H1 (cell line): Measurements from ENCODE around the gene B4GALT5. TPM values are rescaled to one million over a fixed set of nuclear protein-coding genes. Genes with fewer than 3 reads are reported as not detected.

Experiments used
- CTCF ChIA-PET: fragments of 300-600 bp; sonication (Branson Sonifier 250); formaldehyde crosslinking; loops from one replicate; lab custom pipeline; 2021; ENCODE audit not compliant: partially characterized antibody; lab: Charles Lee
- POLR2A ChIA-PET: fragments of 300-600 bp; sonication (Branson Sonifier 250); formaldehyde crosslinking; loops from one replicate; lab custom pipeline; 2021; ENCODE audit warnings: inconsistent platforms; ENCODE audit not compliant: partially characterized antibody; lab: Charles Lee
- DNase-seq, 2 experiments: peaks; one replicate each; pipeline versions ENCODE4 v3.0.0 to v3.0.0-alpha.2; 2010 to 2022; ENCODE audit warnings: low spot score in 2 of 2, low read depth in 1 of 2, mixed read lengths in 1 of 2
- FAIRE-seq: peaks from 2 replicates; lab custom pipeline; 2011; peaks lifted over from hg19 to GRCh38; lab: Jason Lieb, UNC
- H2AFZ ChIP-seq: 2 replicates; pipeline ENCODE4 v1.8.1; 2012; ENCODE audit warnings: low read length, inconsistent platforms
- H2AK5ac ChIP-seq: 2 replicates; pipeline ENCODE4 v1.6.1; 2013; ENCODE audit warnings: low read depth, low read length
- H2BK120ac ChIP-seq: replicated peaks from 2 replicates; pipeline ENCODE3; 2013; ENCODE audit warnings: low read depth, low read length, inconsistent platforms
- H2BK12ac ChIP-seq: 2 replicates; pipeline ENCODE4 v1.6.1; 2013; ENCODE audit warnings: low read depth, low read length
- H2BK15ac ChIP-seq: 2 replicates; pipeline ENCODE4 v1.6.1; 2013; ENCODE audit warnings: low read length
- H2BK20ac ChIP-seq: 2 replicates; pipeline ENCODE4 v1.6.1; 2013; ENCODE audit warnings: low read length
- H2BK5ac ChIP-seq: 2 replicates; pipeline ENCODE4 v1.6.1; 2013; ENCODE audit warnings: low read depth, low read length
- H3K14ac ChIP-seq: 2 replicates; pipeline ENCODE4 v1.6.1; 2013; ENCODE audit warnings: inconsistent platforms; ENCODE audit not compliant: insufficient read length
- H3K18ac ChIP-seq: 2 replicates; pipeline ENCODE4 v1.6.1; 2013; ENCODE audit warnings: low read length; ENCODE audit errors: extremely low read depth
- H3K23ac ChIP-seq: 2 replicates; pipeline ENCODE4 v1.6.1; 2013; ENCODE audit warnings: inconsistent platforms; ENCODE audit not compliant: insufficient read length
- H3K23me2 ChIP-seq: 2 replicates; pipeline ENCODE4 v1.6.1; 2013; ENCODE audit warnings: low read depth, low read length
- H3K27ac ChIP-seq: 2 replicates; pipeline ENCODE4 v1.6.1; 2011; ENCODE audit warnings: low read depth, low read length, inconsistent platforms
- H3K27me3 ChIP-seq, 4 experiments: replicated peaks in 1 of 4; 1 replicate in 1 of 4; 2 replicates in 3 of 4; pipeline versions ENCODE4 v1.6.1 to v1.8.1; 2011 to 2013; ENCODE audit warnings: low read length in 3 of 4, mild to moderate bottlenecking in 3 of 4, inconsistent platforms in 2 of 4, mixed read lengths in 2 of 4, moderate library complexity in 1 of 4; ENCODE audit not compliant: control insufficient read depth in 3 of 4, insufficient read depth in 3 of 4; ENCODE audit errors: extremely low read depth in 1 of 4
- H3K36me3 ChIP-seq, 4 experiments: 2 replicates each; pipeline versions ENCODE4 v1.6.1 to v1.8.1; 2011 to 2013; ENCODE audit warnings: mild to moderate bottlenecking in 4 of 4, low read length in 3 of 4, moderate library complexity in 2 of 4, control low read depth in 1 of 4, inconsistent platforms in 1 of 4; ENCODE audit not compliant: insufficient read depth in 4 of 4, control insufficient read depth in 2 of 4
- H3K4ac ChIP-seq: replicated peaks from 2 replicates; pipeline ENCODE3; 2013; ENCODE audit warnings: low read length, low read depth, mixed read lengths, inconsistent platforms; ENCODE audit not compliant: insufficient read length
- H3K4me1 ChIP-seq, 4 experiments: replicated peaks in 1 of 4; 1 replicate in 1 of 4; 2 replicates in 3 of 4; pipeline versions ENCODE4 v1.6.1 to v1.8.1; 2011 to 2013; ENCODE audit warnings: low read length in 3 of 4, inconsistent platforms in 2 of 4, mixed read lengths in 1 of 4; ENCODE audit not compliant: insufficient read depth in 4 of 4, control insufficient read depth in 3 of 4
- H3K4me2 ChIP-seq, 2 experiments: 2 replicates each; pipeline versions ENCODE4 v1.6.1 to v1.8.1; 2011 to 2013; ENCODE audit warnings: low read depth in 2 of 2, low read length in 2 of 2, control low read depth in 1 of 2, inconsistent platforms in 1 of 2, mild to moderate bottlenecking in 1 of 2; ENCODE audit not compliant: insufficient read depth in 1 of 2
- H3K4me3 ChIP-seq, 4 experiments: fragments of 200-600, 300-600 bp in 1 of 4; sonication (generic), shearing (Covaris generic), sonication (Bioruptor Twin) in 1 of 4; 2 replicates each; pipeline versions ENCODE4 v1.5.1 to v1.8.1; 2011 to 2016; ENCODE audit warnings: low read length in 4 of 4, low read depth in 3 of 4, control low read depth in 2 of 4, inconsistent platforms in 2 of 4, mild to moderate bottlenecking in 2 of 4, mixed read lengths in 1 of 4, moderate library complexity in 1 of 4; ENCODE audit not compliant: insufficient read depth in 2 of 4; ENCODE audit errors: extremely low read depth in 1 of 4
- H3K56ac ChIP-seq: replicated peaks from 2 replicates; pipeline ENCODE3; 2013; ENCODE audit warnings: low read depth, mild to moderate bottlenecking, mixed read lengths, low read length, inconsistent platforms; ENCODE audit not compliant: insufficient read length
- H3K79me1 ChIP-seq: 2 replicates; pipeline ENCODE4 v1.6.1; 2013; ENCODE audit warnings: low read depth, low read length, control low read depth
- H3K79me2 ChIP-seq, 2 experiments: 2 replicates each; pipeline versions ENCODE4 v1.6.1 to v1.8.1; 2012 to 2013; ENCODE audit warnings: low read length in 2 of 2, mild to moderate bottlenecking in 2 of 2, inconsistent platforms in 1 of 2; ENCODE audit not compliant: insufficient read depth in 2 of 2, control insufficient read depth in 1 of 2
- H3K9ac ChIP-seq, 4 experiments: replicated peaks in 1 of 4; 1 replicate in 1 of 4; 2 replicates in 3 of 4; pipeline versions ENCODE4 v1.6.1 to v1.8.1; 2011 to 2013; ENCODE audit warnings: low read depth in 3 of 4, low read length in 3 of 4, control low read depth in 2 of 4, mild to moderate bottlenecking in 2 of 4, moderate library complexity in 2 of 4, inconsistent platforms in 1 of 4; ENCODE audit errors: extremely low read depth in 1 of 4
- H3K9me3 ChIP-seq, 2 experiments: 2 replicates each; pipeline versions ENCODE4 v1.6.1 to v1.8.1; 2012 to 2013; ENCODE audit warnings: mild to moderate bottlenecking in 2 of 2, moderate library complexity in 2 of 2, control low read depth in 1 of 2, inconsistent platforms in 1 of 2, low read depth in 1 of 2, low read length in 1 of 2, mixed read lengths in 1 of 2; ENCODE audit not compliant: insufficient read depth in 2 of 2
- H4K20me1 ChIP-seq, 2 experiments: replicated peaks in 1 of 2; 2 replicates each; pipeline versions ENCODE3 to v1.8.1; 2011 to 2013; ENCODE audit warnings: inconsistent platforms in 2 of 2, low read length in 2 of 2, mild to moderate bottlenecking in 1 of 2; ENCODE audit not compliant: insufficient read depth in 2 of 2, control insufficient read depth in 1 of 2
- H4K5ac ChIP-seq: 2 replicates; pipeline ENCODE4 v1.6.1; 2013; ENCODE audit warnings: low read length, low read depth, mixed read lengths, inconsistent platforms; ENCODE audit not compliant: insufficient read length
- H4K8ac ChIP-seq: 2 replicates; pipeline ENCODE4 v1.8.0; 2013; ENCODE audit warnings: mild to moderate bottlenecking, moderate library complexity, low read length, inconsistent platforms; ENCODE audit not compliant: insufficient read depth; ENCODE audit errors: extremely low read depth
- H4K91ac ChIP-seq: replicated peaks from 2 replicates; pipeline ENCODE3; 2013; ENCODE audit warnings: low read length, mixed read lengths, inconsistent platforms; ENCODE audit not compliant: insufficient read length
- ASH2L ChIP-seq: fragments of 200-600, 300-600 bp; sonication (generic); IDR thresholded peaks from one replicate; pipeline ENCODE4 v1.7.1; 2017; ENCODE audit warnings: low read length
- CHD1 ChIP-seq: IDR thresholded peaks from 2 replicates; pipeline ENCODE4 v1.6.1; 2012; ENCODE audit warnings: low read depth, low read length, improper control_type of control experiment
- CREB1 ChIP-seq: IDR thresholded peaks from 2 replicates; pipeline ENCODE4 v1.6.1; 2012; ENCODE audit warnings: inconsistent platforms
- EZH2 ChIP-seq: fragments of 200-600 bp; sonication (generic); IDR thresholded peaks from 2 replicates; pipeline ENCODE4 v1.7.1; 2012; ENCODE audit warnings: low read depth, mild to moderate bottlenecking, moderate library complexity, low read length, inconsistent platforms; ENCODE audit not compliant: severe bottlenecking
- HDAC6 ChIP-seq: IDR thresholded peaks from one replicate; pipeline ENCODE4 v1.7.1; 2012; ENCODE audit warnings: low read depth, mild to moderate bottlenecking, inconsistent platforms, low read length, moderate library complexity
- KDM4A ChIP-seq: IDR thresholded peaks from one replicate; pipeline ENCODE4 v1.7.1; 2012; ENCODE audit warnings: low read depth, mild to moderate bottlenecking, moderate library complexity, low read length, inconsistent platforms; ENCODE audit not compliant: severe bottlenecking
- NRF1 ChIP-seq: IDR thresholded peaks from 2 replicates; pipeline ENCODE4 v1.6.1; 2011; ENCODE audit warnings: mild to moderate bottlenecking, low read depth, low read length, improper control_type of control experiment
- SIX5 ChIP-seq: IDR thresholded peaks from 2 replicates; pipeline ENCODE4 v1.6.1; 2011; ENCODE audit warnings: mild to moderate bottlenecking, low read depth, low read length
- SP4 ChIP-seq: IDR thresholded peaks from 2 replicates; pipeline ENCODE4 v1.6.1; 2012; ENCODE audit warnings: low read length, inconsistent platforms
- TBP ChIP-seq: IDR thresholded peaks from 2 replicates; pipeline ENCODE4 v1.6.1; 2011; ENCODE audit warnings: low read depth, low read length, improper control_type of control experiment
- WGBS, 2 experiments: shearing (Covaris generic) in 1 of 2; methylation state at CpG; one replicate each; pipeline versions ENCODE4 v1.1.6 to v1.1.7; 2013 to 2015; ENCODE audit warnings: low lambda C conversion rate in 2 of 2, mixed read lengths in 2 of 2, inconsistent platforms in 1 of 2, low coverage in 1 of 2, missing lambda C conversion rate in 1 of 2; ENCODE audit not compliant: insufficient replicate concordance in 2 of 2, insufficient coverage in 1 of 2, insufficient read length in 1 of 2; ENCODE audit errors: extremely low coverage in 1 of 2, missing lambda C conversion rate in 1 of 2; 5-methylcytosine and 5-hydroxymethylcytosine counted together
- polyA plus RNA-seq, 7 experiments: library from polyadenylated mRNA; depleted of rRNA in 3 of 7; stranded (reverse) in 5 of 7; unstranded in 2 of 7; fragments of >200 nt in 5 of 7; fragments of 200-250 nt in 2 of 7; gene quantifications; 1 replicate in 5 of 7; 2 replicates in 1 of 7; 4 replicates in 1 of 7; pipeline versions ENCODE4 v1.2.1 to v1.2.3, GENCODE V29; 2011 to 2013; ENCODE audit warnings: missing spikeins in 2 of 7, mixed read lengths in 2 of 7
- total RNA-seq: library from RNA; stranded (reverse); fragmentation: NEBNext Ultra II Directional; extraction: Animal tissue kit (Norgen Biotek cat#: 25700); gene quantifications from 2 replicates; pipeline ENCODE4 v1.2.1, GENCODE V29; 2021
- TF ChIP-seq, protein P1 (sequence below): IDR thresholded peaks from 2 replicates; pipeline ENCODE4 v1.6.1; 2011; ENCODE audit warnings: low read length, improper control_type of control experiment
- TF ChIP-seq, protein P2 (sequence below): IDR thresholded peaks from 2 replicates; pipeline ENCODE4 v1.6.1; 2012; ENCODE audit warnings: inconsistent platforms

Gene B4GALT5
- total and polyA plus RNA-seq, 2 of the 8 experiments (the other 6 are each of a cell fraction or from before 2014, with no cell fraction given) = 46.5 to 75.4 TPM

DNA sequence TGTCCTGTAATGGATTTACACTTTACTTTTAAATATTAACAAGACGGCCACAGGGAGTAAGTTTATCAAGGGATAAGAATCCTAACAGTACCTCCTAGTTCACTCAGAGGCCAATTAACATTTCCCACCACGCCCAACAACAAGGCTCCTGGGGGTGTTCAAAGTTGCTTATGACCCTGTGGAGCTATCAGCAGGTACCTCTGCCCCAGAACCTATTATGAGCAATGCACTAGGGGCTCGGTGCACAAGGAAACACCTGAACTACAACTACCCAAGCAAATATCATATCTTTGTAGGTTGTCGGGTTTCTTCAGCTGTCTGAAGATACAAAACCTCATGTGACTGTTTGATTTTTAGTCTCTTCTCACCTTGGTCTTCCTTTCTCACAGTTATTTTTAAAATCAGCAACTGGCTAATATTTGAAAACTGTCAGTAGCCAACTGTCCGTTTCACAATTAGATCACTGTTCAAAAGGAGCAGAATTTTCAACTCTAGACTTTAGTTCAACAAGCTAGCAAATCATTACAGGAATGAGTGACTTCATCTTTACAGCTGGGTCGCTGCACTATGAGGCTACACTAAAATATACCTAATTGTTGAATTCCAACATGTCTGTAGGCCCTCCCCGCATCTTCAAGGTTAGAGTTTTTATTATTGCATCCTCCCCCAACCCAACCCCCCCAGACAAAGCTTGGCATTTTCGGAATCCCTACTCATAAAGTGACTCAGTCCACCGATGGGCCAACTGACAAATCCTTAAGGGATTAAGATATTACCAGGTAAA lies 38.1 kb downstream of the B4GALT5 start:
- DNase-seq (no peak), FAIRE-seq (no peak)
- CTCF ChIA-PET = interaction anchor here (0.9 to 2.0 kb wide), 5 partner anchors 14 to 214 kb away, joined by 3 to 8 read pairs (median 3); no protein-coding TSS in a partner anchor
- Histone ChIP-seq H3K9ac (no peak overlapping the region), H3K4me1 (peaks cover 0 to 26% (median 10%) of the 10 kb centered on the region in 4 experiments; a peak in 5 of 7 replicates), H2BK20ac (no peak overlapping the region), H3K27ac (no peak overlapping the region), H4K5ac (no peak overlapping the region), H3K79me1 (peaks cover 10% of the 10 kb centered on the region), H4K20me1 (peaks cover 15 to 23% of the 10 kb centered on the region in 2 experiments), H3K79me2 (peaks cover 42 to 97% of the 10 kb centered on the region in 2 experiments), H2AFZ (no peak overlapping the region), H2BK12ac (no peak overlapping the region), H2BK5ac (no peak overlapping the region), H3K9me3 (no peaks in the 10 kb centered on the region), H3K36me3 (no peaks in the 10 kb centered on the region), H3K18ac (no peak overlapping the region), H3K4me2 (no peak overlapping the region), H2AK5ac (no peak overlapping the region), H3K27me3 (no peaks in the 10 kb centered on the region), H2BK15ac (no peak overlapping the region), H2BK120ac (no peak overlapping the region), H3K56ac (no peak overlapping the region), H3K23me2 (no peaks in the 10 kb centered on the region), H3K14ac (no peak overlapping the region), H4K91ac (no peak overlapping the region), H3K23ac (no peak overlapping the region), H3K4ac (no peak overlapping the region), H3K4me3 (no peak overlapping the region; a peak in 1 of 8 replicates), H4K8ac (no peak overlapping the region)
- POLR2A ChIA-PET = interaction anchor here (0.6 to 1.8 kb wide), 3 partner anchors 11 to 127 kb away, joined by 3 to 8 read pairs (median 4); no protein-coding TSS in a partner anchor
- WGBS, 2 experiments = 86% methylated on average over 9 of the region's 9 CpGs; no CpG with 5 or more reads in 1 of the 2 experiments
- TF ChIP-seq, protein P1, sequence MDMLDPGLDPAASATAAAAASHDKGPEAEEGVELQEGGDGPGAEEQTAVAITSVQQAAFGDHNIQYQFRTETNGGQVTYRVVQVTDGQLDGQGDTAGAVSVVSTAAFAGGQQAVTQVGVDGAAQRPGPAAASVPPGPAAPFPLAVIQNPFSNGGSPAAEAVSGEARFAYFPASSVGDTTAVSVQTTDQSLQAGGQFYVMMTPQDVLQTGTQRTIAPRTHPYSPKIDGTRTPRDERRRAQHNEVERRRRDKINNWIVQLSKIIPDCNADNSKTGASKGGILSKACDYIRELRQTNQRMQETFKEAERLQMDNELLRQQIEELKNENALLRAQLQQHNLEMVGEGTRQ = no peak
- TF ChIP-seq CHD1 (no peak), TBP (no peak), CREB1 (no peak), ASH2L (no peak), SIX5 (no peak), KDM4A (no peak), HDAC6 (no peak), EZH2 (no peak), NRF1 (no peak), SP4 (no peak)
- TF ChIP-seq, protein P2, sequence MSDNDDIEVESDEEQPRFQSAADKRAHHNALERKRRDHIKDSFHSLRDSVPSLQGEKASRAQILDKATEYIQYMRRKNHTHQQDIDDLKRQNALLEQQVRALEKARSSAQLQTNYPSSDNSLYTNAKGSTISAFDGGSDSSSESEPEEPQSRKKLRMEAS = no peak
